GM18951 (cell line): ENCODE data around the gene RNASEH2A.
"Not testable (repeated sequence)": the region's sequence is repeated elsewhere in the genome, so short reads cannot be mapped to it uniquely, and the experiment has no call there.

Experiments used
- POLR2A ChIP-seq: IDR thresholded peaks from 4 replicates; pipeline ENCODE4 v1.6.1; 2011; ENCODE audit warnings: mild to moderate bottlenecking; ENCODE audit not compliant: insufficient read length, insufficient read depth; ENCODE audit errors: extremely low read depth
- in situ Hi-C: fragments of 300-500 bp; cut with MboI; formaldehyde crosslinking; loops from one replicate; pipeline ENCODE4 v1.12.0; 2022; ENCODE audit warnings: low sequenced_read_pairs, mixed read lengths, inconsistent platforms; ENCODE audit not compliant: unreplicated experiment

RNASEH2A gene

GRCh38 chr19:12802267-12803106 is 3.9 kb upstream of the RNASEH2A start:
- in situ Hi-C loops: no loop called here
- TF ChIP-seq POLR2A: no peak

GRCh38 chr19:12804051-12804450 is 2.3 kb upstream of the RNASEH2A start:
- in situ Hi-C loops: no loop called here
- TF ChIP-seq POLR2A: no peak

GRCh38 chr19:12815088-12815487 is 8.7 kb downstream of the RNASEH2A start:
- in situ Hi-C loops: no loop called here
- TF ChIP-seq POLR2A: no peak

- in situ Hi-C loops: not testable (repeated sequence)
Measured at GRCh38 chr19:12817188-12817587, 10.8 kb downstream of the RNASEH2A start.

- in situ Hi-C loops: not testable (repeated sequence)
Measured at GRCh38 chr19:12817810-12818209, 11.4 kb downstream of the RNASEH2A start.

- in situ Hi-C loops: no loop called here
- no peak for TF ChIP-seq POLR2A
Measured at GRCh38 chr19:12821761-12822160, 15.4 kb downstream of the RNASEH2A start.

- no peak for TF ChIP-seq POLR2A
- in situ Hi-C loops: no loop called here
Measured at GRCh38 chr19:12825254-12826131, 19.1 kb downstream of the RNASEH2A start.

GRCh38 chr19:12828494-12828893 is 22.1 kb downstream of the RNASEH2A start:
- in situ Hi-C loops: no loop called here
- TF ChIP-seq POLR2A: no peak

GRCh38 chr19:12833418-12833737 is 27.0 kb downstream of the RNASEH2A start:
- in situ Hi-C loops: no loop called here
- no peak for TF ChIP-seq POLR2A

GRCh38 chr19:12833738-12834565 is 27.6 kb downstream of the RNASEH2A start:
- TF ChIP-seq POLR2A: no peak
- in situ Hi-C loops: no loop called here

- in situ Hi-C loops: no loop called here
- no peak for TF ChIP-seq POLR2A
Measured at GRCh38 chr19:12834566-12834943, 28.2 kb downstream of the RNASEH2A start, which contains the start of gene RTBDN. TSS of gene RTBDN (minus strand) at chr19:12834579. CDS start at chr19:12829979, 4,600 bp downstream.

GRCh38 chr19:12834976-12835757 is 28.8 kb downstream of the RNASEH2A start:
- in situ Hi-C loops: no loop called here
- TF ChIP-seq POLR2A: no peak

GRCh38 chr19:12836529-12836863 is 30.1 kb downstream of the RNASEH2A start:
- TF ChIP-seq POLR2A: no peak
- in situ Hi-C loops: no loop called here
